Left cardiac atrium (tissue), 4 donors: ENCODE results near the gene MTUS2. TPM values are rescaled to one million over a fixed set of nuclear protein-coding genes. Genes with fewer than 3 reads are reported as not detected.
"Not testable (repeated sequence)": the region's sequence is repeated elsewhere in the genome, so short reads cannot be mapped to it uniquely, and the experiment has no call there.

Experiments
- ATAC-seq, 2 donors: fragments of 200-7000 bp; cut with Tn5 transposase; one replicate each; pipeline ENCODE4 v1.9.1; 2020; ENCODE audit warnings: mild to moderate bottlenecking in 2 of 2, moderate library complexity in 2 of 2
- DNase-seq: peaks from one replicate; pipeline ENCODE4 v3.0.0-alpha.2; 2020
- intact Hi-C, 2 donors: fragments of 100-400 bp; cut with DNase I; formaldehyde crosslinking; loops; one replicate each; pipeline versions ENCODE4 v1.14.1 to v1.15.1; 2022 to 2023
- total RNA-seq, 2 donors: library from RNA; stranded (reverse); fragmentation: NEBNext Ultra II Directional; extraction: Animal tissue kit (Norgen Biotek cat#: 25700); gene quantifications; one replicate each; pipeline ENCODE4 v1.2.1, GENCODE V29; 2021
- donor health status: DM: no; HTN: yes; CAD: no.
- donor health status: DM: no; HTN: yes; CAD: no; lungs with severe emphysema.
- donor health status: DM: yes; HTN: yes; CAD: no.
- donor health status: Dilated cardiomyopathy.

The MTUS2 gene
- total RNA-seq, 2 donors from 2014 or later = 22.8 to 52.4 TPM

- intact Hi-C loops = no loop called here
- ATAC-seq = no peak
- no peak for DNase-seq
These were observed 122.8 kb downstream of the MTUS2 start for GRCh38 chr13:28942906-28943305.

DNA sequence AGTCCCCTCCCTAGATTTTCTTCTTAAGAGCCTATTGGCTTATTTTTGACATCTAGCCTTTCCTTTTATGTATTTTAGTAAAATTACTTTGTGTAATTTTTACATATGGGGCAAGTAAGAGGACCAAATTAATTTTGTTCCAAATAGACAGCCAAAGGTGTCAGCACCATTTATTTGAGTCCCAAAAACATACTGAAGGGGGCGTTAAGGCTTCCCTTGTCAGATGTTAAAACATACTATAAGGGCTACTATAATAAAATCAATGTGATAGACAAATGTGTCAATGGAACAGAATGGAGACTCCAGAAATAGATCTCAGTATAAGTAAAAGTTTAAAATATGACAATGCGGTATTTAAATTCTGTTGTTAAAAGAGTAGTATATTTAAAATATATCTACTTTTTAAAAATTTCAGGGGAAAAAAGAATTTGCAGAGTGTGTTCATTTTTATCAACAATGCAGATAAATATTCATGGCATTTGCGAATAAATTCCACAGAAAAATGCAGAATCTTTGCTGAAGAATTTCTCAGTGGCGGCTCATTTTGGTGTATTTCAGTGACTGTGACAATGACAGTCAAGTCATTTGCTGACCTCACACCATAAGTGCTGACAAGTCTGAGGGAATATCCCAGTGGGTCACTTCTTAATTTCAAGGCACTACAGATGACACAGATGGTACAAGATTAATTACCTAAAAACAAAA lies 133.7 kb downstream of the MTUS2 start:
- ATAC-seq (no peak), DNase-seq (no peak)
- intact Hi-C loops = loop anchor here in 1 of 2 donors (10.0 kb wide), 1 partner anchor 311 kb away; no protein-coding TSS in a partner anchor

DNA sequence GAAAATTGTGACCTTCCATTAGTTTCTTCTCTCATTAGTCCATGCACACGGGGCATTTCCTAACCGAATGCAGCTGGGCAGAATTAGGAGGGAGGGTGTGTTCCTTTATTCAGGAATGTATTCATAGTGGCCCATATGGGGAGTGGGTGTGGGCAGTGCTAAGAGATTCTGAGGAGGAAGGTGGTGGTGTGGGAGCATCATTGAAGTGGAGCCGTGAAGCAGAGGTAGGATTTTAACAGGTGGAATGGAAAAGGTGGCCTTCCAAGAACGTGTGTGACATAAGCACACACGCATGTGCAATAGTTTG lies 134.2 kb downstream of the MTUS2 start:
- DNase-seq (no peak), ATAC-seq (no peak)
- intact Hi-C loops = loop anchor here in 1 of 2 donors (10.0 kb wide), 1 partner anchor 310 kb away; no protein-coding TSS in a partner anchor

DNA sequence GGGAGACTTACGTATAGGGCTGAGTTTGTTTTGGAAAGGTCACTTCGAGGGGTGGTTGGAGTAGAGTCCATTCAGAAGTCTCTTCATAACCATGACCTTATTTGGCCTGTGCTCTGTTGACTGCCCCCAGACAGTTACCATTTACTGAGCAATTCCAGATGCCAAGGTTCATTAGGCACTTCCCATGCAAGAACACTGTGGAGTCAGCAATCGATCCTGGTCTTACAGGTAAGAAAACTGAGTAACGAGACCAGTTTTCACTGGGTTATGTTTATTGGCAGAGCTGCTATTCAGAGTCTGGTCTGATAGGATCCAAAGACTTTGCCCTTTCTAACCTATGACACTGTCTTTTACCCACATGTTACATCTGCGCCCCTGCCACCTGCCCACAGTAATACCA lies 134.7 kb downstream of the MTUS2 start:
- ATAC-seq = peak in 1 of 2 donors; percentile 13
- DNase-seq = no peak
- intact Hi-C loops = loop anchor here in 1 of 2 donors (5.0 to 10.0 kb wide), 2 partner anchors 133 to 310 kb away; partner anchors contain the start of gene MTUS2

- peak; percentile 90 for ATAC-seq
- DNase-seq = peak; percentile 31
- intact Hi-C loops = loop anchor here in 1 of 2 donors (5.0 to 10.0 kb wide), 2 partner anchors 133 to 309 kb away; partner anchors contain the start of gene MTUS2
These were observed 135.3 kb downstream of the MTUS2 start for GRCh38 chr13:28955264-28955966.

- intact Hi-C loops = loop anchor here in 1 of 2 donors (5.0 to 10.0 kb wide), 2 partner anchors 136 to 307 kb away; partner anchors contain the start of gene MTUS2
- DNase-seq = peak; percentile 26
- peak; percentile 17 to 35 for ATAC-seq
These were observed 137.9 kb downstream of the MTUS2 start for GRCh38 chr13:28958018-28958417.

DNA sequence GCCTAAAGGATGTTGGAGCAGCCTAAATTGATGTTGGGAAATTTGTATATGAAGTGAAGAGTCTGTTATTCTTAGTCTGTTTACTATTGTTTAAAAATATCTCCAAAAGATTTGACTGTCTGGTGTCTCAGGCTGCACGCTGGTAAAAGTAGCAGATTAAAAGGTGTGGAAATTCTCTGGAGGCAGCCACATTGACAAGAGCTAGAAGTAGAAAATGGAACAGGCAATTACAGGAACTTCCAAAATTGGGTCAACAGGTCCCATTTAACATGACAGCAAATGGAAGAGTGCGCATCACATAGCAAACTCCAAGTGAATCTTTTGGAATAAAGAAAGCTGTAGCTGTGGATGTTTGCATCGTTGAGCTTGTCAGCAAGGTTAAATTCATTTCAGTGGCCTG lies 138.3 kb downstream of the MTUS2 start:
- intact Hi-C loops = loop anchor here in 1 of 2 donors (5.0 to 10.0 kb wide), 2 partner anchors 136 to 306 kb away; partner anchors contain the start of gene MTUS2
- DNase-seq (no peak), ATAC-seq (no peak)

- ATAC-seq (no peak), DNase-seq (no peak)
- intact Hi-C loops = no loop called here
These were observed 143.9 kb downstream of the MTUS2 start for GRCh38 chr13:28964052-28964451.

GRCh38 chr13:28964803-28965202 lies 144.7 kb downstream of the MTUS2 start:
- ATAC-seq (no peak), DNase-seq (no peak)
- intact Hi-C loops = no loop called here

- ATAC-seq (no peak), DNase-seq (no peak)
- intact Hi-C loops = no loop called here
These were observed 147.1 kb downstream of the MTUS2 start for GRCh38 chr13:28967029-28967915.

GRCh38 chr13:28976195-28976594 lies 156.1 kb downstream of the MTUS2 start:
- DNase-seq = no peak
- intact Hi-C loops = no loop called here
- no peak for ATAC-seq

DNA sequence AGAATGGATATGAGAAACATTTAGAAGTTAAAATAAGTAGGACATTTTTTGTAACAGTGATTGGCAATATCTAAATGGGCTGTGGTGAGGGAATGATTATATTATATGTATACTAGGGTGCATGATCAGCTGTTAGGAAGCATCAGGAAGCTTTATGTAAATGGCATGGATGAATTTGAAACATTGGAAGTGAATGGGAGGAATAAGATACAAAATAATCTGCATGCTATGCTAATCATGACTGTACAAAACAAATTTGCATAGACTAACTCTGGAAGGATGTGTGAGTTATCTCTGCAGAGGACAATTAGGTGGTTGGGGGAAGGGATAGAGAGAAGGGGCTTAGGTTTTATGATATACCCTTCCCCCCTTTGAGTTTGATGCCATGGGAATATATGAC lies 156.5 kb downstream of the MTUS2 start:
- intact Hi-C loops = no loop called here
- DNase-seq (no peak), ATAC-seq (no peak)

- intact Hi-C loops = no loop called here
- DNase-seq (no peak), ATAC-seq (no peak)
These were observed 158.4 kb downstream of the MTUS2 start for GRCh38 chr13:28978574-28978973.

DNA sequence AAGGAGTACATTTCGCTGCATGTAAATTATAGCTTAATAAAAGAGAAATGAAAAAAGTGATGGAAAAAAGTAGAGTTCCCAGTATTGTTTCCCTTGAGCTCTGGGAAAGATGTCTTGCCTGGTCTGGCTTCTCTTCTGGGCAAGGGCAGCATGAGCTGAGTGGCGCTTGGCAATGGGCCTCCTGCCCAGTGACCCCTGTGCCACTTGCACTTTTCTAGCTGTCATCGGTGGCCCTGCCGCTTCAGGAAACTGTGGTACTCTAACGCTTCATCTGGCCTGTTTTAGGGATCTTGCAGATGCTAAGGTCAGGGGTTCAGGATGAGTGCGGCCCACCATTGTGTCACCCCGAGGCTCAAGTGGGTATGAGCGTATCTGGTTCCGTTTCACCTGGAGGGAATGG lies 161.4 kb downstream of the MTUS2 start:
- DNase-seq (peak; percentile 31), ATAC-seq (peak; percentile 72 to 79)
- intact Hi-C loops = no loop called here

DNA sequence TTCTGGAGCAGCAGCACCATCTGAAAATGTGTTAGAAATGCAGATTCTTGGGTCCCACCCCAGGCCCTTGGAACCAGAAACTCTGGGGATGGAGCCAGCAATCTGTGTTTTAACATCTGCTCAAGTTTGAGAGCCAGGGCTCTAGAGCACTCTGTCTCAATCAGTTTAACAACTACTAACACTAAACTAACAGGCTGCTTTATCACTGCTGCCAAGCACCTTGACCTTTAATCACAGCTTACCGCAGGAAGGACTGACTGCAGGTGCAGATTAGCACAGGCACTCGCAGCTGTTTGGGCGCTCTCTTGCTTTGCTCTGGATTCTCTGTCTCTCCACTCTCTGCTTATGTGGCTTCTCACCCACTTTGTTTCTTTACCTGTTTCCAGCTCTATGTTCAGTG lies 163.5 kb downstream of the MTUS2 start:
- ATAC-seq = no peak
- intact Hi-C loops = no loop called here
- no peak for DNase-seq

DNA sequence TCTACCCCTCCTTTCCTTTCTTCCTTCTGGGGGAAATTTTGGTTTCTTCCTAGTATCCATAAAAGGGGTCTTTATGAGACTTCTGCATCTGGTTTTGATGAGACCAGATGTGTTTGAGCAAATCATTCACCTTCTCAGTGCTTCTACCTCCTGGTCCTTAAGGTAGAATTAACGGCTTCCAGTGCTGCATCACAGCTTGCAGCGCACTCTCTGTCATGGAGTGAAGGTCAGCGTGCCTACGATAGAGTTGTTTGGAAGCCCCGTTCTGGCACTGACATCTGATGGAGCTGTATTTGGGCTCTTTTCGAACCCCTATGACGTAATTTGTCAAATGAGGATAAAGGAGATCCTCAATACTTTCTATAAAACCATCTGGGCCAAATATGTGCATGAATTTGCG lies 164.2 kb downstream of the MTUS2 start:
- intact Hi-C loops = no loop called here
- DNase-seq (no peak), ATAC-seq (no peak)

DNA sequence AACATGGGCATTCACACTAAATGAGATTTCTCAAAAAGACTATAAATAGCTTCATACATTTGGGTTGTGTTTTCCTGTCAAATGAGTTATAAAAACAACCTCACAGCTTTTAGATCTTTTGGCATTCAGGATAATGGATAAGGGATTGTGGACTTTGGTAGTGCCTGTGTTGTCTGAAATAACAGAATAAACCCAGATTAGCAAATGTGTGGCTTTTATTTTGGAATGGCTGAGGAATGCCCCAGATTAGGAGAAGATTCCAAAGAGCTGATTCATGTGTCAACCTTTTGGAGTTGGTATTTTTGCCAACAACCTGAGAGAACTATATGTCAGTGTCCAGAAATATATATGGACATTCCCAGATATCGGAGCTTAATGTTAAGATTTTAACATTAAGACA lies 164.7 kb downstream of the MTUS2 start:
- ATAC-seq = peak; percentile 25 to 61
- DNase-seq = no peak
- intact Hi-C loops = no loop called here

DNA sequence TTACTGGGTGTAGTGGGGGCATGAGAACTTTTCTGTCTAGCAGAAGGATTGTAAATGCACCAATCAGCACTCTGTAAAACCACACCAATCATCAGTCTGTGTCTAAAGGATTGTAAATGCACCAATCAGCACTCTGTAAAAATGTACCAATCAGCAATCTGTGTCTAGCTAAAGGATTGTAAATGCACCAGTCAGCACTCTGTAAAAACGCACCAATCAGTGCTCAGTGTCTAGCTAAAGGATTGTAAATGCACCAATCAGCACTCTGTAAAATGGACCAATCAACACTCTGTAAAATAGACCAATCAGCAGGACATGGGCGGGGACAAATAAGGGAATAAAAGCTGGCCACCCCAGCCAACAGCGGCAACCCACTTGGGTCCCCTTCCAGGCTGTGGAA lies 170.2 kb downstream of the MTUS2 start:
- intact Hi-C loops, DNase-seq, ATAC-seq: not testable (repeated sequence)

- DNase-seq (no peak), ATAC-seq (peak; percentile 30 to 77)
- intact Hi-C loops = no loop called here
These were observed 171.6 kb downstream of the MTUS2 start for GRCh38 chr13:28991764-28992163.

DNA sequence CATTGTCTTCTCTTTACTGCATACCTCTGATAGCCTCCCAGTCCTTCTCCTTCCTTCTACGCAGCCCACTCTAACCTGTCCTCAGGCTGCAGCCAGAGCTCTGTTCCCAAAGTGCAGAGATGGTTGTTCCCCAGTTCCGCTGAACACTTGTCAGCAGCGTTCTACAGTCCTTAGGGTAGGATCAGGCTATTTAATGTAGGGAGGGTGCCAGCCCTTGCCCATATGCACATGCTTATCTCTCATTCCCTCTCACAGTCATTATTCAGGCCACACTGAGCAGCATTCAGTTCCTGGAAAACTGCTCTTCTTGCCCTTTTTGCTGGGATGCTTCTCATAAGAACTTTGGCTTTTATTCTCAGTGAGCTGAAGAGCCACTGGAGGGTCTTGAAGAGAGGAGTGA lies 180.7 kb downstream of the MTUS2 start:
- ATAC-seq (no peak), DNase-seq (no peak)
- intact Hi-C loops = no loop called here
